Uterus (tissue), 4 donors: Measurements from ENCODE around the gene PAMR1. TPM values are rescaled to one million over a fixed set of nuclear protein-coding genes. Genes with fewer than 3 reads are reported as not detected.

Experiments
- DNase-seq, 2 donors: peaks; one replicate each; pipeline ENCODE4 v3.0.0-alpha.2; 2019 to 2020
- H3K27ac ChIP-seq, 2 donors: fragments of 200-600 bp; sonication (generic); 1 replicate in 1 of 2; 2 replicates in 1 of 2; pipeline ENCODE4 v1.5.1; 2016 to 2018
- H3K27me3 ChIP-seq, 2 donors: fragments of 200-600 bp; sonication (generic); one replicate each; pipeline ENCODE4 v1.5.1; 2018 to 2019; ENCODE audit warnings: control low read depth in 1 of 2
- H3K36me3 ChIP-seq, 2 donors: fragments of 200-600 bp; sonication (generic); one replicate each; pipeline ENCODE4 v1.5.1; 2019; ENCODE audit warnings: control low read depth in 1 of 2
- H3K4me1 ChIP-seq, 2 donors: fragments of 200-600 bp; sonication (generic); one replicate each; pipeline ENCODE4 v1.5.1; 2018 to 2019; ENCODE audit warnings: control low read depth in 1 of 2
- H3K4me3 ChIP-seq, 2 donors: fragments of 200-600 bp; sonication (generic); 1 replicate in 1 of 2; 2 replicates in 1 of 2; pipeline ENCODE4 v1.5.1; 2018 to 2019; ENCODE audit warnings: mild to moderate bottlenecking in 1 of 2
- H3K9me3 ChIP-seq, 2 donors: fragments of 200-600 bp; sonication (generic); one replicate each; pipeline ENCODE4 v1.5.1; 2019; ENCODE audit warnings: control low read depth in 1 of 2
- POLR2A ChIP-seq, 2 donors: fragments of 450-650 bp; IDR thresholded peaks; one replicate each; pipeline ENCODE4 v1.6.1; 2016; ENCODE audit warnings: antibody characterized with exemption in 2 of 2, mild to moderate bottlenecking in 1 of 2, moderate library complexity in 1 of 2
- intact Hi-C: fragments of 100-400 bp; cut with DNase I; formaldehyde crosslinking; loops from one replicate; pipeline ENCODE4 v1.15.1; 2023; ENCODE audit warnings: low total_unique reads
- total RNA-seq, 4 donors: library from RNA; depleted of rRNA in 3 of 4; stranded (reverse); fragments of >200 nt in 3 of 4; gene quantifications; one replicate each; pipeline versions ENCODE4 v1.1.0 to v1.2.4, GENCODE V29; 2014 to 2023
- TF ChIP-seq, protein P1 (sequence below), 4 experiments: fragments of 200-600 bp in 2 of 4; fragments of 450-650 bp in 2 of 4; sonication (generic) in 2 of 4; IDR thresholded peaks; one replicate each; pipeline ENCODE4 v1.5.1; 2016 to 2019; ENCODE audit warnings: antibody characterized with exemption in 4 of 4, mild to moderate bottlenecking in 2 of 4, moderate library complexity in 1 of 4
- donor health status: DM: yes; HTN: yes; CAD: no.

Gene PAMR1
- total RNA-seq, 4 donors from 2014 or later: 26.8 to 172 (median 53.6) TPM

- intact Hi-C loops: no loop called here
- no peaks in the 10 kb centered on the region for H3K36me3 ChIP-seq
- no peak overlapping the region for H3K4me3 ChIP-seq
- DNase-seq: no peak
- H3K27me3 ChIP-seq: no peaks in the 10 kb centered on the region
- no peaks in the 10 kb centered on the region for H3K9me3 ChIP-seq
- H3K27ac ChIP-seq: peak overlapping the region in 1 of 2 donors; percentile 26
- peaks cover 6 to 17% of the 10 kb centered on the region in 2 donors for H3K4me1 ChIP-seq
- no peak for TF ChIP-seq POLR2A (IDR thresholded peaks at IDR 0.05)
- TF ChIP-seq, protein P1, sequence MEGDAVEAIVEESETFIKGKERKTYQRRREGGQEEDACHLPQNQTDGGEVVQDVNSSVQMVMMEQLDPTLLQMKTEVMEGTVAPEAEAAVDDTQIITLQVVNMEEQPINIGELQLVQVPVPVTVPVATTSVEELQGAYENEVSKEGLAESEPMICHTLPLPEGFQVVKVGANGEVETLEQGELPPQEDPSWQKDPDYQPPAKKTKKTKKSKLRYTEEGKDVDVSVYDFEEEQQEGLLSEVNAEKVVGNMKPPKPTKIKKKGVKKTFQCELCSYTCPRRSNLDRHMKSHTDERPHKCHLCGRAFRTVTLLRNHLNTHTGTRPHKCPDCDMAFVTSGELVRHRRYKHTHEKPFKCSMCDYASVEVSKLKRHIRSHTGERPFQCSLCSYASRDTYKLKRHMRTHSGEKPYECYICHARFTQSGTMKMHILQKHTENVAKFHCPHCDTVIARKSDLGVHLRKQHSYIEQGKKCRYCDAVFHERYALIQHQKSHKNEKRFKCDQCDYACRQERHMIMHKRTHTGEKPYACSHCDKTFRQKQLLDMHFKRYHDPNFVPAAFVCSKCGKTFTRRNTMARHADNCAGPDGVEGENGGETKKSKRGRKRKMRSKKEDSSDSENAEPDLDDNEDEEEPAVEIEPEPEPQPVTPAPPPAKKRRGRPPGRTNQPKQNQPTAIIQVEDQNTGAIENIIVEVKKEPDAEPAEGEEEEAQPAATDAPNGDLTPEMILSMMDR (IDR thresholded peaks at IDR 0.05): no peak
Measured at GRCh38 chr11:35543481-35543880, 18.1 kb upstream of the PAMR1 start.

DNA sequence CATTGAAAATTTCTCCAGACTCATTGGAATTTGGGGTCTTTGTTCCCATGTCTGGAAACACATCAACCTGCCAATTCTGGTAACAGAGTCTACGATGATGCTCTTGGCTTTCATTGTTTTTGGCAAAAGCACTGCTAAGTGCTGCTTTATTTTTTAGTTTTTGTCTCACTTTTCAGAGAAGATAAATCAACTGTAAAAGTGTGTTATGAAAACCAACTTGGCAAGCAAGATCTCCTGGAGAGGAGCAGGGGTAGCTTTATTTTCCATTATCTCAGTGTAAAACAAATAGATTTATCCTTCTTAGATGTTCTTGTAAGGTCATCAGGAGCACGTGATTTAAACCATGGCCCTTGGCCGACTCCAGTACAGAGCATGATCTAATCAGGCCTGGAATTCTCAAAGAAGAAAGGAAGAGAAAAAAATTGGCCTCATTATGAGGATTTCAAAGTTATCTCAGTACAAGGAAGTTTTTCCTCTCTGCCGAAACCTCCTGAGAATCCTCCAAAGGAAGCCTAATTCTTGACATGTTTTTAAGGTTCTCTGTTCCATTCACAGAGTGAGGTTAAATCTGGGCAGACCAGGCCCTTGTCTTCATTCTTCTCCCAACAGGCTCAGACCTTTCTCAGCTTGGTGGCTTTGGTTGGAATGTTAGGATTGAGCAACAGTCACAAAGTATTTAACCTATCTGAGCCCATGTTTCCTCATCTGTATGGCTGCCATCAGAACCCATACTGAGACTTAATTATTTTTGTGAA is 16.4 kb upstream of the PAMR1 start:
- H3K9me3 ChIP-seq: no peaks in the 10 kb centered on the region
- DNase-seq: peak; percentile 79 to 92

DNA sequence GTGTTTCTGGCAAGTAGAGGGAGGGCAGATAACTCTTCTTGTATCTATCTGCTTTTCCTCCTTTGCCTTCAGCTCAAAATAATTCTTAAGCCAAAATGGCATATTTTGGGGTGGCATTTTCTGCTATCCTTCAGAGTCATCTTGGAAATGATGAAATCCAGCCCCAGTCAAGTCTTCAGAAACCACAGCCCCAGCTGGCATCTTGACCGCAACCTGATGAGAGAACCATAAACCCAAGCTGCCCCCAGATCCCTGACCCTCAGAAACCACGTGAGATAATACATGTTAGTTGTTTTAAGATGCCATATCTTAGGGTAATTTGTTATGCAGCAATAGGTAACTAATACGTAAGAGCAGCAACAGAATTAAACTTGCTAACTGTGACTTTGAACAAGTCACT is 15.1 kb upstream of the PAMR1 start:
- peak overlapping the region; percentile 75 to 81 for H3K27ac ChIP-seq
- no peak for TF ChIP-seq POLR2A (IDR thresholded peaks at IDR 0.05)
- TF ChIP-seq, protein P1 (IDR thresholded peaks at IDR 0.05): no peak
- intact Hi-C loops: no loop called here

More for the DNA sequence above, 16.4 kb upstream of the PAMR1 start:
- Histone ChIP-seq H3K27ac (peak overlapping the region; percentile 75 to 81), H3K4me1 (peaks cover 6 to 17% of the 10 kb centered on the region in 2 donors), H3K36me3 (no peaks in the 10 kb centered on the region), H3K27me3 (no peaks in the 10 kb centered on the region), H3K4me3 (no peak overlapping the region)
- no peak for TF ChIP-seq POLR2A (IDR thresholded peaks at IDR 0.05)
- TF ChIP-seq, protein P1 (IDR thresholded peaks at IDR 0.05): no peak
- intact Hi-C loops: no loop called here

GRCh38 chr11:35539781-35540281 is 14.4 kb upstream of the PAMR1 start:
- Histone ChIP-seq H3K27me3 (no peaks in the 10 kb centered on the region), H3K36me3 (no peaks in the 10 kb centered on the region), H3K27ac (peak overlapping the region; percentile 75 to 81), H3K4me1 (peaks cover 6 to 17% of the 10 kb centered on the region in 2 donors), H3K9me3 (no peaks in the 10 kb centered on the region), H3K4me3 (no peak overlapping the region)
- DNase-seq: peak; percentile 76 to 86
- TF ChIP-seq POLR2A (IDR thresholded peaks at IDR 0.05): no peak
- TF ChIP-seq, protein P1 (IDR thresholded peaks at IDR 0.05): no peak
- intact Hi-C loops: no loop called here

More for the DNA sequence above, 15.1 kb upstream of the PAMR1 start:
- no peaks in the 10 kb centered on the region for H3K9me3 ChIP-seq
- H3K4me3 ChIP-seq: no peak overlapping the region
- peaks cover 6 to 17% of the 10 kb centered on the region in 2 donors for H3K4me1 ChIP-seq
- no peaks in the 10 kb centered on the region for H3K27me3 ChIP-seq
- peak in 1 of 2 donors; percentile 28 for DNase-seq
- H3K36me3 ChIP-seq: no peaks in the 10 kb centered on the region

GRCh38 chr11:35539256-35539655 is 13.8 kb upstream of the PAMR1 start:
- no peak for DNase-seq
- no peak overlapping the region for H3K4me3 ChIP-seq
- peak overlapping the region; percentile 75 to 81 for H3K27ac ChIP-seq
- peaks cover 6 to 17% of the 10 kb centered on the region in 2 donors for H3K4me1 ChIP-seq
- intact Hi-C loops: no loop called here
- no peaks in the 10 kb centered on the region for H3K27me3 ChIP-seq
- no peak for TF ChIP-seq POLR2A (IDR thresholded peaks at IDR 0.05)
- TF ChIP-seq, protein P1 (IDR thresholded peaks at IDR 0.05): no peak
- no peaks in the 10 kb centered on the region for H3K36me3 ChIP-seq
- no peaks in the 10 kb centered on the region for H3K9me3 ChIP-seq
